Memory B cell (primary cell): ENCODE data around the gene MAGI2.

Experiments used
- ATAC-seq: fragments of 150-1000 bp; cut with Tn5 transposase; 2 replicates; pipeline ENCODE4 v1.10.0; 2021; ENCODE audit warnings: low read depth, mild to moderate bottlenecking, moderate library complexity
- DNase-seq, 2 donors: peaks; one replicate each; pipeline ENCODE4 v3.0.0; 2022; ENCODE audit warnings: low spot score in 2 of 2
- H3K27ac Mint-ChIP-seq: one replicate; pipeline ENCODE4 v1.8.0; 2022; ENCODE audit warnings: mild to moderate bottlenecking, moderate library complexity, mixed read lengths
- H3K27me3 Mint-ChIP-seq: one replicate; pipeline ENCODE4 v1.8.0; 2022; ENCODE audit warnings: mixed read lengths
- H3K36me3 Mint-ChIP-seq: one replicate; pipeline ENCODE4 v1.8.0; 2022; ENCODE audit warnings: mild to moderate bottlenecking, mixed read lengths
- H3K4me1 Mint-ChIP-seq: one replicate; pipeline ENCODE4 v1.8.0; 2022; ENCODE audit warnings: mixed read lengths
- H3K4me3 Mint-ChIP-seq: one replicate; pipeline ENCODE4 v1.8.0; 2022; ENCODE audit warnings: mild to moderate bottlenecking, moderate library complexity, mixed read lengths
- H3K9me3 Mint-ChIP-seq: one replicate; pipeline ENCODE4 v1.8.0; 2022; ENCODE audit warnings: mixed read lengths

MAGI2 gene

DNA sequence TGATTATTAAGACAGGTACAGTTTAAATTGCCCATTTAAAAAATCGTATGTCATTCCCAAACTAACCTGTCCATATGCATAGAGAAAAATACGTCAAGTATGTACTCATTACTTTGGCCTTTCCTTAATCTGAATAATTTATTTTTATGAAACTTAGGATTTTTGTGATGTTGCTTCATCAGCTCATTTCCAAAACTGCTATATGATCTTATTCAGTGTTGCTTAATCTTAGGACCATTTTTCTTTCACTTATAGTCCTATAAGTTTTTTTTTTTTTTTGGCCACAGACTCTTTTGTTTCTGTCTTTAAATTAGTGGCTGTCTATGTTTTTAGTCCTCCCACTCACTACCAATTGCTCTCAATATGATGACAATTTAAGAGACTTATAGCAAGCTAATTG is 1309.8 kb downstream of the MAGI2 start:
- Mint-ChIP-seq H3K4me3 (no peak overlapping the region), H3K27ac (no peak overlapping the region), H3K9me3 (no peaks in the 10 kb centered on the region), H3K4me1 (no peaks in the 10 kb centered on the region), H3K36me3 (no peaks in the 10 kb centered on the region), H3K27me3 (peaks cover 3% of the 10 kb centered on the region)
- ATAC-seq (no peak), DNase-seq (no peak)

DNA sequence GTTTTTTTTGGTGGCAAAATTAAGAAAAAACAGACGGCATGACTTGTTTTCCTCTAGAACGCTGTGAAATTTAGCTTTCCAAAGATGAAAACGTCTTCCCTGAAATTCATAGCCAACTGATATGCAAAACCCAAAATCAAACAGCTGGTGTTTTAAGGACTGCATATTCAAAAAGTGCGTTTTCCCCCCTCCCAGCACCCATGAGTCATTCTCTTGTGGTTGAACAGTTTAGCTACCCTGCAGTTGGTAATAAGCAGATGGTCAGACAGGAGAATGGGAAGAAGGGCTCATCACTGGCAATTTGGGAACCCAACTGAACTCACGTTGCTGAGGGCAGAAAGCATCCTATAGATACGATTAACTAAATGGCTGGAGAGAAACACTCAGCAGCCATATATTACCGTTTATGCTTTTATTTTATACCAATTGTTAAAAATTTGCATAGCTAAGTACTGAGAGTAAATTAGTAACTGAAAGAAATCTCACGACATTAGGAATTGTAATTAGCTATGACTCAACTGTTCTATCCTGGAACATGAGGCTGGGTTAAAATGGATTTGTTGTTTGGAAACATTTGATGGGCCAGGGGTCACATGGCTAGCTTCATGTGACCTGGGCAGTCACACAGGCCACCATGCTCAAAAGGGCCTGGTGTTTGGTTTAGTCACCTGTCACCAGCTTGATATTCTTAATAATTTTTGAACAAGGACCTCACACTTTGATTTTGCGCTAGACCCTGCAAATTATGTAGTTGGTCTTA is 1311.8 kb downstream of the MAGI2 start:
- no peaks in the 10 kb centered on the region for H3K4me1 Mint-ChIP-seq
- DNase-seq (no peak), ATAC-seq (no peak)
- H3K27me3 Mint-ChIP-seq: no peaks in the 10 kb centered on the region
- H3K36me3 Mint-ChIP-seq: no peaks in the 10 kb centered on the region
- no peaks in the 10 kb centered on the region for H3K9me3 Mint-ChIP-seq
- no peak overlapping the region for H3K4me3 Mint-ChIP-seq
- no peak overlapping the region for H3K27ac Mint-ChIP-seq

DNA sequence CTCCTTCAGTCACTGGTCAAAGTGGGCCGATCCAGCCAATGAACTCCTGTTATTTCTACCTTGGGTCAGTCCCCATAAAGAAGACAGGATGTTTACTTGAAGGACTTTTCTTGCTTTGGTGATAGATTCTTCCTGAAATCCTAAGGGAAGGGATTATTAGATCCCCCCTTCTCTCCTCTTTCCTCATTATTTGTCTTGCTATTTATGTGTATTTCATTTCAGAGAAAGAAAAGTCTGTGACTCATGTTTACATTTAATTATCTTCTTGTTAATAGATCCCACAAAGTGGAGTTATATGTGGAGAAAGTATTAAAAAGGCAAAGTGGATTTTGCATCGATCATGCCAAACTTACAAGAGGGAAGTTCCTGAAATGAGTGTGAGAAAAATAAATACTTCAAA is 1313.4 kb downstream of the MAGI2 start:
- H3K9me3 Mint-ChIP-seq: no peaks in the 10 kb centered on the region
- ATAC-seq (no peak), DNase-seq (no peak)
- no peaks in the 10 kb centered on the region for H3K36me3 Mint-ChIP-seq
- H3K4me3 Mint-ChIP-seq: no peak overlapping the region
- H3K27me3 Mint-ChIP-seq: peaks cover 2% of the 10 kb centered on the region
- no peaks in the 10 kb centered on the region for H3K4me1 Mint-ChIP-seq
- no peak overlapping the region for H3K27ac Mint-ChIP-seq

DNA sequence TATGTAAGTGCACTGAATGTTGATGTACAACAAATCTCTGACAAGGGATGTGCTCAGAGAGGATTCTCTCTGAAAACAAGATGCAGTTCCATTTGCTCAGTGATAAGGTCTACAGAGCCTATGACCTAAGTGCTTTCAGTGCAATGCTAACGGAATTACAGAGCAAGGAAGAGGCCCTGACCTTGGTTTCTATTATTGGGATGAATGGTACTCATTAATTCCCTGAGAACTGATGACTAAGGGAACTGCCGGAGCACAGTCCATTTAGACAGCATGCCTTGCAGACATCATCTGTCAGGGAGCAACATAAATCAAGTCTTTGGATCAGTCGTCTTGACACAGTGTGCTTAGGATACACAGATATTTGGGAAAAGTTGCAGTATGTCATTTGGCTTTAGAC is 1314.1 kb downstream of the MAGI2 start:
- Mint-ChIP-seq H3K9me3 (no peaks in the 10 kb centered on the region), H3K36me3 (no peaks in the 10 kb centered on the region), H3K27ac (no peak overlapping the region), H3K4me3 (no peak overlapping the region), H3K4me1 (no peaks in the 10 kb centered on the region), H3K27me3 (peaks cover 2% of the 10 kb centered on the region)
- no peak for ATAC-seq
- no peak for DNase-seq

DNA sequence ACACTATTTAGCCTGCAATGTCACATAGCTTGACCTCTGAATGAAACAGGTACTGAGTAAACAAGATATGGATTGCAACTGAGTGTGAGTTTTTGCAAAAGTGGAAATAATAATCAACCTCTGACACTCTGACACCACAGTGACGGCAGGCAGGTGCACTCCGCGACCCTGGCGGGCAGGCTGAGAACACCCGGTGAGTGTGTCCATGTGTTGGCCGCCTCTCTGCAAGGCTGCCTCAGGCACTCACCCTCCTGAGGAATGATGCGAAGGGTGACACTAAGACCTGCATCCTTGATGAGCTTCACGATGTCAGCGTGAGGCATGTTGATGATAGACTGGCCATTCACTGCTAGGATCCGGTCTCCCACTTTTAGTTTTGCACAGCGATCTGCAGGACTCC is 1318.7 kb downstream of the MAGI2 start:
- DNase-seq: no peak
- H3K36me3 Mint-ChIP-seq: no peaks in the 10 kb centered on the region
- no peak for ATAC-seq
- H3K27ac Mint-ChIP-seq: no peak overlapping the region
- H3K4me3 Mint-ChIP-seq: no peak overlapping the region
- no peaks in the 10 kb centered on the region for H3K9me3 Mint-ChIP-seq
- H3K4me1 Mint-ChIP-seq: no peaks in the 10 kb centered on the region
- H3K27me3 Mint-ChIP-seq: peaks cover 4% of the 10 kb centered on the region

DNA sequence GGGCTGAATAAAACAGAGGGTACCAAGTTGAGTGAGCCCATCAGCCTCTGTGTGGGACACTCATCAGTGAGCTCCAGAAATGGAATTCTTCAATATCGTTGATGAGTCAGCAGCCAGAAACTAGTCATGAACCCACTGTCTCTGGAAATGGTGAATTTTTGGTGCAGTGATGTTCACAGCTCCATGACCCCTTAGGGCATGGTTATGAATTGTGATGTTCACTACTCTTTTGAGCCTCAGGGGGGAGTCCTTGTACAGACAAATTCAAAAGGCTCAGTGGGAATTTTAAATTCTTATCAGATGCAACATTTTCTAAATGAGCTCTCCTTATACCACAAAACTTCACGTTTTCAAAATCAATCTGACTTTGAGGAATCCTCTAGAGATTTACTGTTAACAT is 1319.2 kb downstream of the MAGI2 start:
- Mint-ChIP-seq H3K4me1 (no peaks in the 10 kb centered on the region), H3K36me3 (no peaks in the 10 kb centered on the region), H3K27ac (no peak overlapping the region), H3K27me3 (peaks cover 4% of the 10 kb centered on the region), H3K9me3 (no peaks in the 10 kb centered on the region), H3K4me3 (no peak overlapping the region)
- no peak for DNase-seq
- ATAC-seq: no peak

DNA sequence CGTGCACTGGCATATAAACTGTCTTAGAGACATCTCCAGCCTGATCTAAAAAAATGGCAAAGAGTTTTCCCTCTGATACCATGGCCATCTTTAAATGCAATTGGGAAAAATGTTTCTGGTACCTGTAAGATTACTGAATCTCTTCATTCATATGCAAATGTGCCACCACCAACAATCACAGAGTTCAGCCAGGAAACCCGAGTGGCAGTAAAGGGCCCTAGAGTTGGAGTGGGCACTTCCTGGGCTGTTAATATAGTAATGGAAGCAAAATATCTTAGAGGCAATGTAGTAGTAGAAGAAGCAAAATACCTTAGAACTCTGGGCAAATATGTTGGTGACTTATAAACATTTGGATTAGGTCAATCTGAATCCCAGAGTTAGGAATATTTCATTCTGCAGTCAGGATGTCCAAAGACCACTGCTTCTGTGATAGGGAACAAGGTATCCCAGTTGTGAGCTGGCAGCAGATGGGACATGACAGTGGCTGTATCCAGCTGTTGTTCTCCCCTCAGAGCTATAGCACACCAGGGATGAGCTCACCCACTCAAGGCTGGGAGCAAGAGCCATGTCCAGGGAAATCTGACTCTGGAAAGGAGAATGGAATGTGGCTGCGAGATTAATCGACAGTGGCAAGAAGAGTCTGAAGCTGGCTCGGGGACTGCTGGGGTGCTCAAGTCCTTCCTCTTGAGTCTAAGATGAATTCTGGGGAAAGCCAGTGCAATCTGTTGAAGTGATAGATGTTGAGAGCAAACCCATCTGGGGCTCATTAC is 1322.8 kb downstream of the MAGI2 start:
- no peak overlapping the region for H3K27ac Mint-ChIP-seq
- H3K9me3 Mint-ChIP-seq: no peaks in the 10 kb centered on the region
- H3K4me1 Mint-ChIP-seq: no peaks in the 10 kb centered on the region
- H3K4me3 Mint-ChIP-seq: no peak overlapping the region
- DNase-seq (no peak), ATAC-seq (no peak)
- no peaks in the 10 kb centered on the region for H3K36me3 Mint-ChIP-seq
- peaks cover 2% of the 10 kb centered on the region for H3K27me3 Mint-ChIP-seq

DNA sequence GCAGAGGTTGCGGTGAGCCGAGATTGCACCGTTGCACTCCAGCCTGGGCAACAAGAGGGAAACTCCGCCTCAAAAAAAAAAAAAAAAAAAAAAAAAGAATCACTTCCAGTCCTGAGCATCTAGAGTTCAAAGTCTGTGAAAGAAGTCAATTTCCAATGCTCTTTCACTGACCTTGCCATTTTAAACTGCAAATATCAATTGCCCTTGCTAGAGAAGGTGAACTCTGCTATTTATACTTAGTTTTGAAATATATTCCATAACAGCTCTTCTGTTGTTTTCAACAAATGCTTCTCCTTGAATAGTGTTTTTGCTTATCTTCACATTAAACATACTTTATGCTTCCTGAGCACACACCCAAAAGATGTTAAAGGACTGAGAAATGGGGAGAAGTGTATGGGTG is 1323.6 kb downstream of the MAGI2 start:
- H3K36me3 Mint-ChIP-seq: no peaks in the 10 kb centered on the region
- no peak for DNase-seq
- no peak for ATAC-seq
- no peak overlapping the region for H3K4me3 Mint-ChIP-seq
- peaks cover 2% of the 10 kb centered on the region for H3K27me3 Mint-ChIP-seq
- H3K4me1 Mint-ChIP-seq: no peaks in the 10 kb centered on the region
- H3K27ac Mint-ChIP-seq: no peak overlapping the region
- H3K9me3 Mint-ChIP-seq: no peaks in the 10 kb centered on the region

DNA sequence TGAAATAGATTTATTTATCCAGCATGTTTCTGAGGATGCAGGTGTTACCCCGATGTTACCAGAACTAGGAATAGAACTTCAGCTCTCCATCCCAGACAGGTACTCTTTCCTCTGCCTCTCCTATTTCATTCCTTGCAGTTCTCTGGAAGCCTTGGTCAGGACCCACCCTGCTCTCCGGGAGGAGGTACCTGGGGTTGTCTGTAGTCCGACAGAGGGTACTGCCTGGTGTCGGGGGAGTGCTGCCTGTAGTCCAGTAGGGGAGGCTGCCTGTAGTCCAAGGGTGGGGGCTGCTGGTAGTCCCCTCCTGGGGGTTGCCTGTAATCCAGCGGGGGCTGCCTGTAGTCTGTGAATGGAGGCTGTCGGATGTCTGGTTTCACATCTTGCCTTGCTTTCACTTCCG is 1326.5 kb downstream of the MAGI2 start:
- no peak overlapping the region for H3K27ac Mint-ChIP-seq
- no peaks in the 10 kb centered on the region for H3K9me3 Mint-ChIP-seq
- H3K4me1 Mint-ChIP-seq: no peaks in the 10 kb centered on the region
- no peaks in the 10 kb centered on the region for H3K36me3 Mint-ChIP-seq
- DNase-seq (no peak), ATAC-seq (no peak)
- H3K27me3 Mint-ChIP-seq: peaks cover 2% of the 10 kb centered on the region
- H3K4me3 Mint-ChIP-seq: no peak overlapping the region

DNA sequence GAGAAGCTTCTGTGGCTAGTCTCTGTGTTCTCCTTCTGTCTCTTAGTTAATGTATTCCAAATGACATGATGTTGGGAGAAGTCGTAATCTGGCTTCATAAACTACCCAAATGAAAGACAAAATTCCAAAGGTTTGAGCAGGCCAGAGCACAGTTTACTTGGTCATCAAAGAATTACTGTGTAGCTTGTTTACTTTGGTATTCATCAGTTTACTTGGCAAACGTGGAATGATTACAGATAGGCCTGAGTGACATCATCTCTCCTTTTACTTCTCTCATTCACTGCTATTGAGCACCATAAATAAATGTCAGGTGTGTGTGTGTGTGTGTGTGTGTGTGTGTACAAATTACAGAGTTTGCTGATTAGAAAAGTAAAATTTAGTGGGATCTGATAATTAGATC is 1327.6 kb downstream of the MAGI2 start:
- no peaks in the 10 kb centered on the region for H3K9me3 Mint-ChIP-seq
- no peaks in the 10 kb centered on the region for H3K4me1 Mint-ChIP-seq
- H3K27ac Mint-ChIP-seq: no peak overlapping the region
- no peaks in the 10 kb centered on the region for H3K36me3 Mint-ChIP-seq
- H3K27me3 Mint-ChIP-seq: peaks cover 2% of the 10 kb centered on the region
- DNase-seq (no peak), ATAC-seq (no peak)
- no peak overlapping the region for H3K4me3 Mint-ChIP-seq

DNA sequence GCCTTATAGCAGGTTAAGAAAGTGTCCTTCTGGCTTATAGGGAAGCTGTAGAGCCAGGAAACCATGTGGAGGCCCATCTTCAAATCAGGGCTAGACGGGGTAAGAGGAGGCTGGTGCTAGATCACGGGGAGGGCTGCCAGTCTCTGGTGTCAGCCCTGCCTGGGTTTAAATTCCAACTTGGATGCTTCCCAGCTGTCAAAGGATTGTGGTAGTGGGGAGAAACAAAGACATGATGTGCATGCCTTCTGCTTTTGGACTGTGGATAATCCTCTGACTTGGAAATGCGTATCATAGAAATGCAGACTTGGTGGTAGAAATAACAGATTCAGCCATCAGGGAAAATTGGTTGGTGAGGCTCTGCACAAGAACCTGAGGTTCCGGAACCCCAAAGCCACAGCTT is 1329.3 kb downstream of the MAGI2 start:
- no peak for DNase-seq
- no peak overlapping the region for H3K27ac Mint-ChIP-seq
- no peaks in the 10 kb centered on the region for H3K27me3 Mint-ChIP-seq
- H3K9me3 Mint-ChIP-seq: no peaks in the 10 kb centered on the region
- H3K4me3 Mint-ChIP-seq: no peak overlapping the region
- no peaks in the 10 kb centered on the region for H3K36me3 Mint-ChIP-seq
- no peak for ATAC-seq
- no peaks in the 10 kb centered on the region for H3K4me1 Mint-ChIP-seq

DNA sequence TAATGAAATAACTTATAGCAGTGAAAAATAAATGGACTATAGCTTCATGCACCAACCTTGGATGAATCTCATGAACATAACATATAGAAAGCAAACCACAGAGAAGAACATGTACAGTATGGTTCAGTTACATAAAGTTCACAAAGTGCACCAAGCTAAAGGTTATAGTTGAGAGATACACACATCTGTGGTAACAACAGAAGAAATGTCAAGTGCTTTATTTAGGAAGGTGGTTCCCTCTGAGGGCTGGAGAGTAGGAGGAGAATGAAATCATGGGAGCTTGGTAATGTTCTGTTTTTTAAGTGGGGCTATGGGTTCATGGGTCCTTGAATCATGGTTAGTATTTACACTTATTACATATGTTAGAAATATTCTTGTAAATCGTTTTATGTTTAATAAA is 1331.6 kb downstream of the MAGI2 start:
- Mint-ChIP-seq H3K4me3 (no peak overlapping the region), H3K27me3 (no peaks in the 10 kb centered on the region), H3K9me3 (no peaks in the 10 kb centered on the region), H3K27ac (no peak overlapping the region), H3K36me3 (no peaks in the 10 kb centered on the region), H3K4me1 (no peaks in the 10 kb centered on the region)
- DNase-seq (no peak), ATAC-seq (no peak)

DNA sequence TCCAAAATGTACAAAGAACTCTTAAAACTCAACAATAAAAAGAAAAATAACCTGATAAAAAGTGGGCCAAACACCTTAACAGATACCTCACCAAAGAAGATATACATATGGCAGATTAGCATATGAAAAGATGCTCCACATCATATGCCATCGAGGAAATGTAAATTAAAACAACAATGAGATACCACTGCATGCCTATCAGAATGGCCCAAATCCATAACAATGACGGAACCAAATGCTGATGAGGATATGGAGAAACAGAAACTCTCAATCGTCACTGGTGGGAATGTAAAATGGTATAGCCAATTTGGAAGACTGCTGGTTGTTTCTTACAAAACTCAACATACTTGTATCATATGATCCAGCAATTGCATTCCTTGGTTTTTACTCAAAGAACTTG is 1335.0 kb downstream of the MAGI2 start:
- Mint-ChIP-seq H3K36me3 (no peaks in the 10 kb centered on the region), H3K4me1 (no peaks in the 10 kb centered on the region), H3K27me3 (peaks cover 4% of the 10 kb centered on the region), H3K27ac (no peak overlapping the region), H3K4me3 (no peak overlapping the region), H3K9me3 (no peaks in the 10 kb centered on the region)
- DNase-seq: no peak
- no peak for ATAC-seq

DNA sequence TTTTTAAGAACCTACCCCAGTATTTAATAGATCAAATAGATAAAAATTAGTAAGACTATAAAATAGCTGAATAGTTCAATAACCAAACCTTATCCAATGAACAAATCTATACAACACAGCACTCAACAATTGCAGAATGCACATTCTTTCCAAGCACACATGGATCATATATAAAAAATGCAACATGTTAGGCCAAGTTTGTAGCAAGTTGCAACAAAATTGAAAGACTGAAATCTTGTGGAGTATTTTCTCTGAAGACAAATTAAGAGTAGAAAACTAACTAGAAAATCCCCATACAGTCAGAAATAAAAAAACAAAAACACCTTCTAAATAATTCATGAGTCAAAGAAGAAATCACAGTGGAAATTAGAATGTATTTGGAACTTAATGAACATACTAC is 1337.6 kb downstream of the MAGI2 start:
- ATAC-seq (no peak), DNase-seq (no peak)
- H3K27ac Mint-ChIP-seq: no peak overlapping the region
- H3K4me3 Mint-ChIP-seq: no peak overlapping the region
- no peaks in the 10 kb centered on the region for H3K9me3 Mint-ChIP-seq
- H3K36me3 Mint-ChIP-seq: no peaks in the 10 kb centered on the region
- no peaks in the 10 kb centered on the region for H3K4me1 Mint-ChIP-seq
- H3K27me3 Mint-ChIP-seq: peaks cover 12% of the 10 kb centered on the region

DNA sequence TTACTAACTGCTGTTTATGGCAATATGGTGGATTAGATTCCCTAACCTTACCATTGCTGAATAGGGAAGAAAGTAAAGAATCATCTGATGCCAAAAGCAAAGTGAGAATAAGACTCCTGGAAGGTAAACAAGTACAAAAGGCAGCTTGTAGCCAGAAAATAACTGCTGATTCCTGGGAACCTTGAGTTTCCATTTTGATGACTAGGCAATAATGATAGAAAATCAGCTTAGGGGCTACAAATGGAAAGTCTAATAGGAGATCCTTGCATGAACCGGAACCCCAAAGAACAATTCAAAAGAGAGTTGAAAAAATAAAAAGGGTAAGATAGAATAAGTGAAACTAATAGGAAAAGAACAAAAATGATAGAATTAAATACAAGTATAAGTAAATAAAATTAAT is 1338.5 kb downstream of the MAGI2 start:
- Mint-ChIP-seq H3K27me3 (peaks cover 14% of the 10 kb centered on the region), H3K4me1 (no peaks in the 10 kb centered on the region)
- no peak for ATAC-seq

More for the DNA sequence above, 1338.5 kb downstream of the MAGI2 start:
- Mint-ChIP-seq H3K4me3 (no peak overlapping the region), H3K36me3 (no peaks in the 10 kb centered on the region), H3K27ac (no peak overlapping the region), H3K9me3 (no peaks in the 10 kb centered on the region)
- DNase-seq: no peak
